OCI-LY7 (cell line): ENCODE measurements around the gene SLC35E2B.

Source experiments
- EZH2phosphoT487 ChIP-seq: fragments of 200-600 bp; sonication (generic); IDR thresholded peaks from 2 replicates; pipeline ENCODE4 v1.6.1; 2018; ENCODE audit warnings: low read depth, borderline replicate concordance, mild to moderate bottlenecking, mixed run types, antibody characterized with exemption, low read length, moderate library complexity, mixed read lengths
- TF ChIP-seq, protein P1 (sequence below): fragments of 200-600 bp; sonication (generic); conservative IDR thresholded peaks from 2 replicates; pipeline ENCODE4 v1.5.1; 2014; ENCODE audit warnings: mild to moderate bottlenecking, antibody characterized with exemption, low read length, moderate library complexity, mixed read lengths

DNA sequence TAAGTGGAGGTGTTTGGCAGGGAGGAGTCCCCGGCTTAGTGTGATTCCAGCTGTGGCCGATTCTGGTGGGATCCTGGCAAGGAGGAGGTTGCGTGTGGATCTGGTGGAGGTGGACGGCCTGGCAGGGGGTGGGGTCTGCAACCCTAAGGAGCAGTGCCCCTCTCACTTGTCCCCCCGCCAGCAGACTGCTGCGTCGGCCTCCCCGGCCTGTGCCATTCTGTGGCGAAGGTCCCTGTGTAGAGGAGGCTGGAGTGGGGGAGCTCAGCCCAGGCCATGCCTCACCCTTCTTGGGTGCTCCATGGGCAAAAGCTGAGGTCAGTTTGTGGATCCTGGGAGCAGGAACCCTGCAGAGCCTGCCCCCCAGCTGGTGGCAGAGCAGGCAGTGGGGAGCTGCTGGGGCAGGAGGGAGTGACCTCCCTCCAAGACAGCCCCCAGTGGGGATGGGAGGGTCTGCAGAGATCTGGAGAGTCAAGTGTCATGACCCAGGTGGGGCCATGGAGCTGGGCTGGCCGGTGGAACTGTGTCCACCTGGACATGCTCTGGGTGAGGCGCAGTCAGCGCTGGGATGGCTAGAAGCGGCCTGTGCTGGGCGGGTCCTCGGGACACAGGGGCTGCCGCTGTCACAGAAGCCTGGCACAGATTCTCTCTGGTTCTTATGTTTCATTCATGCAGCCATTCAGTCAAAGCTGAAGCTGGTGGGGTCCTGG lies 72.0 kb downstream of the SLC35E2B start:
- TF ChIP-seq, protein P1, sequence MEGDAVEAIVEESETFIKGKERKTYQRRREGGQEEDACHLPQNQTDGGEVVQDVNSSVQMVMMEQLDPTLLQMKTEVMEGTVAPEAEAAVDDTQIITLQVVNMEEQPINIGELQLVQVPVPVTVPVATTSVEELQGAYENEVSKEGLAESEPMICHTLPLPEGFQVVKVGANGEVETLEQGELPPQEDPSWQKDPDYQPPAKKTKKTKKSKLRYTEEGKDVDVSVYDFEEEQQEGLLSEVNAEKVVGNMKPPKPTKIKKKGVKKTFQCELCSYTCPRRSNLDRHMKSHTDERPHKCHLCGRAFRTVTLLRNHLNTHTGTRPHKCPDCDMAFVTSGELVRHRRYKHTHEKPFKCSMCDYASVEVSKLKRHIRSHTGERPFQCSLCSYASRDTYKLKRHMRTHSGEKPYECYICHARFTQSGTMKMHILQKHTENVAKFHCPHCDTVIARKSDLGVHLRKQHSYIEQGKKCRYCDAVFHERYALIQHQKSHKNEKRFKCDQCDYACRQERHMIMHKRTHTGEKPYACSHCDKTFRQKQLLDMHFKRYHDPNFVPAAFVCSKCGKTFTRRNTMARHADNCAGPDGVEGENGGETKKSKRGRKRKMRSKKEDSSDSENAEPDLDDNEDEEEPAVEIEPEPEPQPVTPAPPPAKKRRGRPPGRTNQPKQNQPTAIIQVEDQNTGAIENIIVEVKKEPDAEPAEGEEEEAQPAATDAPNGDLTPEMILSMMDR = no peak
- no peak for TF ChIP-seq EZH2phosphoT487
